A549 (cell line): ENCODE data around the gene STX16. TPM values are rescaled to one million over a fixed set of nuclear protein-coding genes. Genes with fewer than 3 reads are reported as not detected.

Source experiments
- ATAC-seq, 2 experiments: fragments of 200-7000 bp in 1 of 2; fragments of >200 bp in 1 of 2; cut with Nextera tagmentation in 1 of 2; cut with Tn5 transposase in 1 of 2; 3 replicates each; pipeline versions ENCODE4 v1.8.0 to v1.9.1; 2018 to 2020; ENCODE audit warnings: mild to moderate bottlenecking in 1 of 2, moderate library complexity in 1 of 2
- CTCF ChIA-PET: fragments of 300-600 bp; sonication (Branson Sonifier 250); formaldehyde crosslinking; extraction: SDS; loops from one replicate; lab custom pipeline; 2021; ENCODE audit warnings: antibody characterized with exemption, inconsistent platforms; lab: Yijun Ruan, JAX
- POLR2A ChIA-PET: fragments of 350-600 bp; formaldehyde crosslinking; extraction: SDS; loops from one replicate; lab custom pipeline; 2021; ENCODE audit warnings: antibody characterized with exemption, inconsistent platforms; lab: Yijun Ruan, JAX
- DNase-seq, 2 experiments: peaks; one replicate each; pipeline versions ENCODE4 v3.0.0 to v3.0.0-alpha.2; 2011 to 2016; ENCODE audit warnings: low read depth in 1 of 2, low spot score in 1 of 2
- FAIRE-seq: peaks from 2 replicates; lab custom pipeline; 2011; peaks lifted over from hg19 to GRCh38; lab: Jason Lieb, UNC
- H3K27ac ChIP-seq, 2 experiments: fragments of >200 bp; sonication (Bioruptor Twin); formaldehyde crosslinking; 3 replicates each; pipeline ENCODE4 v1.5.1; 2016 to 2017
- H3K4me1 ChIP-seq: fragments of >200 bp; sonication (Bioruptor Twin); formaldehyde crosslinking; 3 replicates; pipeline ENCODE4 v1.6.1; 2016
- H3K4me2 ChIP-seq: fragments of >200 bp; sonication (Bioruptor Twin); formaldehyde crosslinking; 3 replicates; pipeline ENCODE4 v1.6.1; 2016
- H3K4me3 ChIP-seq: fragments of >200 bp; sonication (Bioruptor Twin); formaldehyde crosslinking; 3 replicates; pipeline ENCODE4 v1.5.1; 2016
- H3K9me3 ChIP-seq: fragments of >200 bp; sonication (Bioruptor Twin); formaldehyde crosslinking; 3 replicates; pipeline ENCODE4 v1.6.1; 2016
- BHLHE40 ChIP-seq: IDR thresholded peaks from 2 replicates; pipeline ENCODE4 v1.6.1; 2012; ENCODE audit warnings: low read depth, low read length, inconsistent platforms
- CBX8 ChIP-seq: fragments of 200-600 bp; sonication (generic); IDR thresholded peaks from 2 replicates; pipeline ENCODE4 v1.6.1; 2016
- EHF ChIP-seq: fragments of 250-450 bp; sonication (Bioruptor Pico); IDR thresholded peaks from 2 replicates; pipeline ENCODE4 v1.5.0; 2020; ENCODE audit warnings: mild to moderate bottlenecking
- EP300 ChIP-seq, 2 experiments: fragments of >200 bp; sonication (Bioruptor Twin); formaldehyde crosslinking; IDR thresholded peaks; 2 replicates in 1 of 2; 3 replicates in 1 of 2; pipeline ENCODE4 v1.6.1; 2016 to 2017
- ESRRA ChIP-seq: fragments of 150-350 bp; IDR thresholded peaks from 2 replicates; pipeline ENCODE4 v1.6.1; 2014; ENCODE audit warnings: mild to moderate bottlenecking, low read length, borderline replicate concordance
- FOSB ChIP-seq: fragments of 250-450 bp; sonication (Bioruptor Pico); IDR thresholded peaks from 2 replicates; pipeline ENCODE4 v1.5.0; 2020; ENCODE audit warnings: mild to moderate bottlenecking, moderate library complexity
- FOSL2 ChIP-seq, 2 experiments: fragments of 450-650 bp in 1 of 2; fragments of >200 bp in 1 of 2; sonication (Bioruptor Twin) in 1 of 2; formaldehyde crosslinking; IDR thresholded peaks; 2 replicates each; pipeline versions ENCODE4 v1.5.0 to v1.6.1; 2016 to 2020; ENCODE audit warnings: mild to moderate bottlenecking in 1 of 2, moderate library complexity in 1 of 2
- HEYL ChIP-seq: fragments of 250-450 bp; sonication (Bioruptor Pico); IDR thresholded peaks from 2 replicates; pipeline ENCODE4 v1.8.0; 2021; ENCODE audit warnings: mild to moderate bottlenecking, moderate library complexity
- HOXB5 ChIP-seq: fragments of 250-450 bp; sonication (Bioruptor Pico); IDR thresholded peaks from 2 replicates; pipeline ENCODE4 v1.5.0; 2020; ENCODE audit warnings: mild to moderate bottlenecking, moderate library complexity
- JUNB ChIP-seq: fragments of >200 bp; sonication (Bioruptor Twin); formaldehyde crosslinking; IDR thresholded peaks from 2 replicates; pipeline ENCODE4 v1.6.1; 2016
- KDM1A ChIP-seq: fragments of 200-600 bp; sonication (generic); IDR thresholded peaks from 2 replicates; pipeline ENCODE4 v1.6.1; 2016; ENCODE audit warnings: low read depth, mild to moderate bottlenecking
- MYC ChIP-seq: IDR thresholded peaks from 2 replicates; pipeline ENCODE4 v1.6.1; 2012; ENCODE audit warnings: mild to moderate bottlenecking, inconsistent platforms, low read length, improper control_type of control experiment, borderline replicate concordance
- NPAS2 ChIP-seq: fragments of 250-450 bp; sonication (Bioruptor Pico); IDR thresholded peaks from 2 replicates; pipeline ENCODE4 v1.8.0; 2022; ENCODE audit warnings: mild to moderate bottlenecking, moderate library complexity, borderline replicate concordance
- PHF8 ChIP-seq: fragments of 200-600 bp; sonication (generic); IDR thresholded peaks from 2 replicates; pipeline ENCODE4 v1.6.1; 2016; ENCODE audit warnings: low read depth, mild to moderate bottlenecking, antibody characterized with exemption, moderate library complexity, borderline replicate concordance
- POLR2AphosphoS2 ChIP-seq: conservative IDR thresholded peaks from 2 replicates; pipeline ENCODE4 v1.6.1; 2012; ENCODE audit warnings: low read length, improper control_type of control experiment, inconsistent platforms
- RAD21 ChIP-seq, 2 experiments: fragments of >200 bp in 1 of 2; sonication (Bioruptor Twin) in 1 of 2; formaldehyde crosslinking in 1 of 2; IDR thresholded peaks in 1 of 2; conservative IDR thresholded peaks in 1 of 2; 2 replicates in 1 of 2; 3 replicates in 1 of 2; pipeline ENCODE4 v1.6.1; 2012 to 2018; ENCODE audit warnings: inconsistent platforms in 1 of 2
- RFX5 ChIP-seq: fragments of 450-650 bp; IDR thresholded peaks from 2 replicates; pipeline ENCODE4 v1.7.1; 2014; ENCODE audit warnings: antibody characterized with exemption, mild to moderate bottlenecking, moderate library complexity
- SMC3 ChIP-seq: fragments of >200 bp; sonication (Bioruptor Twin); formaldehyde crosslinking; IDR thresholded peaks from 3 replicates; pipeline ENCODE4 v1.6.1; 2018; ENCODE audit warnings: inconsistent platforms
- TP53 ChIP-seq: fragments of 250-450 bp; sonication (Bioruptor Pico); IDR thresholded peaks from 2 replicates; pipeline ENCODE4 v1.5.0; 2021; ENCODE audit warnings: mild to moderate bottlenecking, moderate library complexity
- ZFP36 ChIP-seq: fragments of 450-650 bp; IDR thresholded peaks from 2 replicates; pipeline ENCODE4 v1.6.1; 2014; ENCODE audit warnings: borderline replicate concordance; ENCODE audit not compliant: partially characterized antibody
- ZNF302 ChIP-seq: fragments of 250-450 bp; sonication (Bioruptor Pico); IDR thresholded peaks from 2 replicates; pipeline ENCODE4 v1.9.0; 2021; ENCODE audit warnings: inconsistent platforms, mild to moderate bottlenecking, moderate library complexity
- WGBS: methylation state at CpG from one replicate; pipeline ENCODE4 v1.1.6; 2017; ENCODE audit errors: missing lambda C conversion rate; 5-methylcytosine and 5-hydroxymethylcytosine counted together
- polyA plus RNA-seq, 4 experiments: library from polyadenylated mRNA; depleted of rRNA in 3 of 4; stranded (reverse); fragments of >200 nt; fragmentation: RNase III in 1 of 4; extraction: RNeasy Plus Mini Kit Qiagen cat#74134 plus additional on column Dnase treatment in 1 of 4; gene quantifications; 2 replicates in 3 of 4; 3 replicates in 1 of 4; pipeline ENCODE4 v1.2.3, GENCODE V29; 2011 to 2017
- TF ChIP-seq, protein P1 (sequence below): fragments of 250-450 bp; sonication (Bioruptor Pico); IDR thresholded peaks from 2 replicates; pipeline ENCODE4 v1.5.0; 2020; ENCODE audit warnings: low read depth, mild to moderate bottlenecking, moderate library complexity
- TF ChIP-seq, protein P2 (sequence below): fragments of >200 bp; sonication (Bioruptor Twin); formaldehyde crosslinking; IDR thresholded peaks from 3 replicates; pipeline ENCODE4 v1.5.1; 2016
- TF ChIP-seq, protein P3 (sequence below): IDR thresholded peaks from 2 replicates; pipeline ENCODE4 v1.6.1; 2012; ENCODE audit warnings: low read depth, borderline replicate concordance
- TF ChIP-seq, protein P4 (sequence below): fragments of 450-650 bp; IDR thresholded peaks from 2 replicates; pipeline ENCODE4 v1.6.1; 2014; ENCODE audit warnings: antibody characterized with exemption
- TF ChIP-seq, protein P5 (sequence below): fragments of >200 bp; sonication (Bioruptor Twin); formaldehyde crosslinking; IDR thresholded peaks from 3 replicates; pipeline ENCODE4 v1.6.1; 2016
- TF ChIP-seq, protein P6 (sequence below): fragments of 250-450 bp; sonication (Bioruptor Pico); IDR thresholded peaks from 2 replicates; pipeline ENCODE4 v1.5.0; 2021; ENCODE audit warnings: mild to moderate bottlenecking, moderate library complexity, borderline replicate concordance

The STX16 gene
- polyA plus RNA-seq, 2 of the 4 experiments (the other 2 are of a cell fraction): 68.5 to 71.6 TPM

DNA sequence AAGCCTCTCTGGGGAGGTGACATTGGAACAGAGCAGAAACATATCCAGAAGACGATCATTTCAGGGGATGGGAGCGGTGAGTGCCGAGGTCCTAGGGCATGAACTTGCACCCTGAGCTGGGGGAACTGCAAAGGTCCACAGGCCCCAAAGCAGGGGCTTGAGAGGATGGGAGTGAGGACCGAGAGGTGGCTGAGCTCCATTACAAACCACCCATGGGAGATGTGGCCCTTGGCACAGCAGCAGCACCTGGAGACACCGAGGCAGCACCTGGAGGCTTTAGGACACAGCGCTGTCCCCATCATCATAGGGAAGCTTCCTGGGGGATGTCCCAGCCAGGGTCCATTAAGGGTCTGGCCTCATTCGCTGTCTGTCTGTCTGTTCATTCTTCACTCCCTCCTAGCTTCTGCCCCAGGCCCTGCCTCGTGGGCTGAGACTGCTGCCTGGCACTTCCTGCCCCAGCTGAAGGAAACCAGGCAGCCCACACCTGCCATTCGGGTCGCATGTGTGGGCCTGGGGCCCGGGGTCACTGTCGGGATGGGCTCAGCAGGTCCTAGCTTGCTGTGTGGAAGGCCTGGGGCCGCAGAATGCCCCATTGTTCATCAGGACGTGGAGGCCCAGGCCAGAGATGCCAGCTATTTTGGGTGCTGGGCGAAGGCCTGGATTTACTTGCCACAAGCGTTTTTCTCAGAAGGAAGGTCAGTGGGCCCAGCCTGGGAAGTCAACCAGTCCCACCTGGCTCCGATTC is 42.8 kb upstream of the STX16 start:
- Histone ChIP-seq H3K4me3 (no peak overlapping the region), H3K4me2 (no peak overlapping the region), H3K4me1 (no peaks in the 10 kb centered on the region), H3K9me3 (no peaks in the 10 kb centered on the region), H3K27ac (no peak overlapping the region)
- no peak for DNase-seq
- ChIA-PET CTCF (interaction anchor here (1.3 kb wide), 2 partner anchors 9 to 43 kb away, joined by 5 to 7 read pairs; partner anchors contain the start of gene STX16), POLR2A (no interaction called here)
- FAIRE-seq: no peak
- TF ChIP-seq MYC (no peak), RAD21 (conservative IDR thresholded peaks at IDR 0.05 in 1 of 2, IDR thresholded peaks at IDR 0.05 in 1 of 2) (no peak), SMC3 (no peak), POLR2AphosphoS2 (no peak), NPAS2 (no peak), BHLHE40 (no peak), ZFP36 (no peak), PHF8 (no peak), CBX8 (no peak), HEYL (CRISPR knock-in tag) (no peak), EHF (no peak), ESRRA (no peak)
- TF ChIP-seq, protein P1, sequence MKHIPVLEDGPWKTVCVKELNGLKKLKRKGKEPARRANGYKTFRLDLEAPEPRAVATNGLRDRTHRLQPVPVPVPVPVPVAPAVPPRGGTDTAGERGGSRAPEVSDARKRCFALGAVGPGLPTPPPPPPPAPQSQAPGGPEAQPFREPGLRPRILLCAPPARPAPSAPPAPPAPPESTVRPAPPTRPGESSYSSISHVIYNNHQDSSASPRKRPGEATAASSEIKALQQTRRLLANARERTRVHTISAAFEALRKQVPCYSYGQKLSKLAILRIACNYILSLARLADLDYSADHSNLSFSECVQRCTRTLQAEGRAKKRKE (CRISPR knock-in tag): no peak
- TF ChIP-seq, protein P2, sequence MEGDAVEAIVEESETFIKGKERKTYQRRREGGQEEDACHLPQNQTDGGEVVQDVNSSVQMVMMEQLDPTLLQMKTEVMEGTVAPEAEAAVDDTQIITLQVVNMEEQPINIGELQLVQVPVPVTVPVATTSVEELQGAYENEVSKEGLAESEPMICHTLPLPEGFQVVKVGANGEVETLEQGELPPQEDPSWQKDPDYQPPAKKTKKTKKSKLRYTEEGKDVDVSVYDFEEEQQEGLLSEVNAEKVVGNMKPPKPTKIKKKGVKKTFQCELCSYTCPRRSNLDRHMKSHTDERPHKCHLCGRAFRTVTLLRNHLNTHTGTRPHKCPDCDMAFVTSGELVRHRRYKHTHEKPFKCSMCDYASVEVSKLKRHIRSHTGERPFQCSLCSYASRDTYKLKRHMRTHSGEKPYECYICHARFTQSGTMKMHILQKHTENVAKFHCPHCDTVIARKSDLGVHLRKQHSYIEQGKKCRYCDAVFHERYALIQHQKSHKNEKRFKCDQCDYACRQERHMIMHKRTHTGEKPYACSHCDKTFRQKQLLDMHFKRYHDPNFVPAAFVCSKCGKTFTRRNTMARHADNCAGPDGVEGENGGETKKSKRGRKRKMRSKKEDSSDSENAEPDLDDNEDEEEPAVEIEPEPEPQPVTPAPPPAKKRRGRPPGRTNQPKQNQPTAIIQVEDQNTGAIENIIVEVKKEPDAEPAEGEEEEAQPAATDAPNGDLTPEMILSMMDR: no peak
- TF ChIP-seq, protein P3, sequence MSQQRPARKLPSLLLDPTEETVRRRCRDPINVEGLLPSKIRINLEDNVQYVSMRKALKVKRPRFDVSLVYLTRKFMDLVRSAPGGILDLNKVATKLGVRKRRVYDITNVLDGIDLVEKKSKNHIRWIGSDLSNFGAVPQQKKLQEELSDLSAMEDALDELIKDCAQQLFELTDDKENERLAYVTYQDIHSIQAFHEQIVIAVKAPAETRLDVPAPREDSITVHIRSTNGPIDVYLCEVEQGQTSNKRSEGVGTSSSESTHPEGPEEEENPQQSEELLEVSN: no peak
- WGBS: 51% methylated on average over 16 of the region's 17 CpGs
- ATAC-seq: no peak

DNA sequence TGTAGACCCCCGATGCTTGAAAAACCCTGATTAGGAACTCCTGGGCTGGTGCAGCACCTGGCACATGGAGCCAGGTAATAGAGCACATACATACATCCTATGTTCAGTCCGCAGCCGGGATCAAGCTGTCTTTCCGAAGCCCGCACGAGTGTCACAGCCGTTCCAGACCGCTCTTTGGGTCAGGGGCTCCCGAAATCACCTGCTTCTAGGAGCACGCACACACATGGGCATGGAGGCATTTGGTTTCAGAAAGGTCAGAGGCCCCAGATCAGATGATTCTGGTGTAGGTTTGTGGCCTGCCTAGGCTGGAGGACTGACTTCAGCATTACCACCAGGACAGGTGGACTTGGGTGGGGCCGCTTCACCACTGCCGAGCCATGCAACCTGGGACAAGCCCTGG is 42.1 kb upstream of the STX16 start:
- ChIA-PET CTCF (interaction anchor here (1.3 kb wide), 2 partner anchors 8 to 42 kb away, joined by 5 to 7 read pairs; partner anchors contain the start of gene STX16), POLR2A (no interaction called here)
- FAIRE-seq: no peak
- ATAC-seq: no peak
- no peaks in the 10 kb centered on the region for H3K4me1 ChIP-seq
- H3K27ac ChIP-seq: no peak overlapping the region
- no peak overlapping the region for H3K4me3 ChIP-seq
- no peaks in the 10 kb centered on the region for H3K9me3 ChIP-seq
- DNase-seq: no peak
- WGBS: 86% methylated on average over 11 of the region's 12 CpGs
- no peak overlapping the region for H3K4me2 ChIP-seq
- no peak for TF ChIP-seq JUNB
- no peak for TF ChIP-seq TP53
- TF ChIP-seq, protein P4, sequence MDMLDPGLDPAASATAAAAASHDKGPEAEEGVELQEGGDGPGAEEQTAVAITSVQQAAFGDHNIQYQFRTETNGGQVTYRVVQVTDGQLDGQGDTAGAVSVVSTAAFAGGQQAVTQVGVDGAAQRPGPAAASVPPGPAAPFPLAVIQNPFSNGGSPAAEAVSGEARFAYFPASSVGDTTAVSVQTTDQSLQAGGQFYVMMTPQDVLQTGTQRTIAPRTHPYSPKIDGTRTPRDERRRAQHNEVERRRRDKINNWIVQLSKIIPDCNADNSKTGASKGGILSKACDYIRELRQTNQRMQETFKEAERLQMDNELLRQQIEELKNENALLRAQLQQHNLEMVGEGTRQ: no peak
- no peak for TF ChIP-seq FOSB
- TF ChIP-seq EP300 (IDR thresholded peaks at IDR 0.05): no peak
- TF ChIP-seq NPAS2: no peak
- TF ChIP-seq FOSL2 (IDR thresholded peaks at IDR 0.05): no peak
- TF ChIP-seq FOSL2 (CRISPR knock-in tag; IDR thresholded peaks at IDR 0.05): no peak
- no peak for TF ChIP-seq PHF8
- no peak for TF ChIP-seq RFX5
- TF ChIP-seq HOXB5 (CRISPR knock-in tag): no peak
- TF ChIP-seq SMC3: no peak
- TF ChIP-seq, protein P5, sequence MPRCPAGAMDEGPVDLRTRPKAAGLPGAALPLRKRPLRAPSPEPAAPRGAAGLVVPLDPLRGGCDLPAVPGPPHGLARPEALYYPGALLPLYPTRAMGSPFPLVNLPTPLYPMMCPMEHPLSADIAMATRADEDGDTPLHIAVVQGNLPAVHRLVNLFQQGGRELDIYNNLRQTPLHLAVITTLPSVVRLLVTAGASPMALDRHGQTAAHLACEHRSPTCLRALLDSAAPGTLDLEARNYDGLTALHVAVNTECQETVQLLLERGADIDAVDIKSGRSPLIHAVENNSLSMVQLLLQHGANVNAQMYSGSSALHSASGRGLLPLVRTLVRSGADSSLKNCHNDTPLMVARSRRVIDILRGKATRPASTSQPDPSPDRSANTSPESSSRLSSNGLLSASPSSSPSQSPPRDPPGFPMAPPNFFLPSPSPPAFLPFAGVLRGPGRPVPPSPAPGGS: no peak
- no peak for TF ChIP-seq ZNF302 (CRISPR knock-in tag)
- TF ChIP-seq KDM1A: no peak
- TF ChIP-seq ZFP36: no peak
- TF ChIP-seq, protein P6, sequence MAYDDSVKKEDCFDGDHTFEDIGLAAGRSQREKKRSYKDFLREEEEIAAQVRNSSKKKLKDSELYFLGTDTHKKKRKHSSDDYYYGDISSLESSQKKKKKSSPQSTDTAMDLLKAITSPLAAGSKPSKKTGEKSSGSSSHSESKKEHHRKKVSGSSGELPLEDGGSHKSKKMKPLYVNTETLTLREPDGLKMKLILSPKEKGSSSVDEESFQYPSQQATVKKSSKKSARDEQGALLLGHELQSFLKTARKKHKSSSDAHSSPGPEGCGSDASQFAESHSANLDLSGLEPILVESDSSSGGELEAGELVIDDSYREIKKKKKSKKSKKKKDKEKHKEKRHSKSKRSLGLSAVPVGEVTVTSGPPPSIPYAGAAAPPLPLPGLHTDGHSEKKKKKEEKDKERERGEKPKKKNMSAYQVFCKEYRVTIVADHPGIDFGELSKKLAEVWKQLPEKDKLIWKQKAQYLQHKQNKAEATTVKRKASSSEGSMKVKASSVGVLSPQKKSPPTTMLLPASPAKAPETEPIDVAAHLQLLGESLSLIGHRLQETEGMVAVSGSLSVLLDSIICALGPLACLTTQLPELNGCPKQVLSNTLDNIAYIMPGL (CRISPR knock-in tag): no peak
